Lung (tissue), 12 donors: ENCODE data around the gene NFX1. TPM values are rescaled to one million over a fixed set of nuclear protein-coding genes. Genes with fewer than 3 reads are reported as not detected.

Experiments used
- ATAC-seq: fragments of 200-7000 bp; cut with Tn5 transposase; one replicate; pipeline ENCODE4 v1.9.1; 2020; ENCODE audit warnings: moderate number of reproducible peaks; ENCODE audit not compliant: insufficient read depth, low FRiP score
- DNase-seq, 3 donors: peaks; one replicate each; pipeline ENCODE4 v3.0.0-alpha.2; 2013 to 2017
- H3K27ac ChIP-seq, 2 donors: one replicate each; pipeline ENCODE4 v1.5.1; 2013; ENCODE audit warnings: mild to moderate bottlenecking in 2 of 2, moderate library complexity in 2 of 2, control low read depth in 1 of 2, inconsistent platforms in 1 of 2, low read depth in 1 of 2, low read length in 1 of 2
- H3K27me3 ChIP-seq, 3 donors: one replicate each; pipeline ENCODE4 v1.5.1; 2013; ENCODE audit warnings: low read length in 2 of 3; ENCODE audit not compliant: control insufficient read depth in 3 of 3, insufficient read depth in 3 of 3
- H3K36me3 ChIP-seq, 4 donors: one replicate each; pipeline ENCODE4 v1.5.1; 2013; ENCODE audit warnings: low read length in 4 of 4, mild to moderate bottlenecking in 1 of 4, moderate library complexity in 1 of 4; ENCODE audit not compliant: control insufficient read depth in 4 of 4, insufficient read depth in 4 of 4
- H3K4me1 ChIP-seq, 5 donors: one replicate each; pipeline ENCODE4 v1.5.1; 2013; ENCODE audit warnings: low read length in 5 of 5, mild to moderate bottlenecking in 2 of 5, moderate library complexity in 1 of 5; ENCODE audit not compliant: control insufficient read depth in 5 of 5, insufficient read depth in 5 of 5
- H3K4me3 ChIP-seq: one replicate; pipeline ENCODE4 v1.5.1; 2013; ENCODE audit warnings: mild to moderate bottlenecking, control low read depth, moderate library complexity
- H3K9ac ChIP-seq, 2 donors: one replicate each; pipeline ENCODE4 v1.5.1; 2013; ENCODE audit warnings: low read length in 2 of 2, control low read depth in 1 of 2; ENCODE audit not compliant: insufficient read depth in 1 of 2
- H3K9me3 ChIP-seq, 4 donors: one replicate each; pipeline ENCODE4 v1.5.1; 2013; ENCODE audit warnings: low read length in 3 of 4, mild to moderate bottlenecking in 1 of 4, moderate library complexity in 1 of 4; ENCODE audit not compliant: control insufficient read depth in 4 of 4, insufficient read depth in 3 of 4
- CTCF ChIP-seq: IDR thresholded peaks from 2 replicates; pipeline ENCODE4 v1.5.1; 2012; ENCODE audit warnings: mild to moderate bottlenecking; ENCODE audit errors: control extremely low read depth, extremely low read depth
- WGBS, 2 donors: extraction: QIAGEN DNeasy Blood & Tissue Kit; methylation state at CpG; one replicate each; pipeline ENCODE4 v1.1.7; 2013; 5-methylcytosine and 5-hydroxymethylcytosine counted together
- polyA plus RNA-seq, 2 donors: library from polyadenylated mRNA; stranded (reverse); fragments of 200-250 nt; gene quantifications; one replicate each; pipeline ENCODE4 v1.2.1, GENCODE V29; 2013
- total RNA-seq, 2 donors: library from RNA; depleted of rRNA in 1 of 2; stranded (reverse); fragments of >200 nt in 1 of 2; gene quantifications; one replicate each; pipeline ENCODE4 v1.2.1, GENCODE V29; 2014 to 2021
- donor health status: control.
- donor health status: control.
- donor health status: Bipolar disorder and iron deficiency.
- donor health status: healthy.
- donor health status: DM: yes; HTN: yes; CAD: no.

Gene NFX1
- total and polyA plus RNA-seq, 4 donors = 13.1 to 43.4 (median 26.3) TPM

- H3K27ac ChIP-seq = no peak overlapping the region
- 91 to 96% methylated on average over 2 of the region's 2 CpGs for WGBS, 2 donors
- H3K4me1 ChIP-seq = no peaks in the 10 kb centered on the region
- H3K9ac ChIP-seq = no peak overlapping the region
- TF ChIP-seq CTCF = no peak
- ATAC-seq (no peak), DNase-seq (no peak)
- peaks cover 22 to 68% (median 50%) of the 10 kb centered on the region in 4 donors for H3K36me3 ChIP-seq
- H3K9me3 ChIP-seq = no peaks in the 10 kb centered on the region
- H3K27me3 ChIP-seq = no peaks in the 10 kb centered on the region
- no peak overlapping the region for H3K4me3 ChIP-seq
Measured at GRCh38 chr9:33256236-33256635, 34.1 kb upstream of the NFX1 start.

- 87 to 90% methylated on average over 4 of the region's 4 CpGs for whole genome bisulfite sequencing, 2 donors
- H3K27me3 ChIP-seq = no peaks in the 10 kb centered on the region
- no peak overlapping the region for H3K9ac ChIP-seq
- DNase-seq = no peak
- no peaks in the 10 kb centered on the region for H3K9me3 ChIP-seq
- no peak overlapping the region for H3K27ac ChIP-seq
- TF ChIP-seq CTCF = no peak
- no peak for ATAC-seq
- H3K4me3 ChIP-seq = no peak overlapping the region
- H3K4me1 ChIP-seq = no peaks in the 10 kb centered on the region
- H3K36me3 ChIP-seq = peaks cover 22 to 74% (median 51%) of the 10 kb centered on the region in 4 donors
Measured at GRCh38 chr9:33257276-33257675, 33.0 kb upstream of the NFX1 start.

- 86 to 93% methylated on average over 1 of the region's 1 CpG for WGBS, 2 donors
- peaks cover 14 to 49% (median 37%) of the 10 kb centered on the region in 4 donors for H3K36me3 ChIP-seq
- no peak overlapping the region for H3K27ac ChIP-seq
- no peak overlapping the region for H3K4me3 ChIP-seq
- TF ChIP-seq CTCF = no peak
- H3K27me3 ChIP-seq = no peaks in the 10 kb centered on the region
- H3K4me1 ChIP-seq = peaks cover 2 to 12% (median 4%) of the 10 kb centered on the region in 5 donors
- no peak for ATAC-seq
- no peak for DNase-seq
- H3K9ac ChIP-seq = no peak overlapping the region
- H3K9me3 ChIP-seq = no peaks in the 10 kb centered on the region
Measured at GRCh38 chr9:33260372-33260771, 29.9 kb upstream of the NFX1 start.
